ENCODE results near the gene FLT3. TPM values are rescaled to one million over a fixed set of nuclear protein-coding genes. Genes with fewer than 3 reads are reported as not detected.

FLT3 gene
- total and polyA plus RNA-seq, 2 donors = 0.67 to 1.0 TPM

- 2% methylated on average over 51 of the region's 51 CpGs for WGBS
- no peak for DNase-seq (ENCODE audit: extremely low spot score)
Measured at GRCh38 chr13:27975564-27976361, 124.6 kb downstream of the FLT3 start.

GRCh38 chr13:27973961-27974662, 126.3 kb downstream of the FLT3 start:
- H3K36me3 ChIP-seq (ENCODE audit: insufficient read depth) = no peaks in the 10 kb centered on the region
- no peak for DNase-seq (ENCODE audit: extremely low spot score)
- no peak overlapping the region for H3K4me3 ChIP-seq (ENCODE audit: low read depth, low read length)
- peaks cover under 1% of the 10 kb centered on the region for H3K4me1 ChIP-seq (ENCODE audit: insufficient read depth)
- WGBS = 16% methylated on average over 7 of the region's 7 CpGs
- no peak overlapping the region for H3K27ac ChIP-seq (ENCODE audit: low read depth)

More at GRCh38 chr13:27975564-27976361, 124.6 kb downstream of the FLT3 start:
- Histone ChIP-seq H3K27ac (ENCODE audit: low read depth) (no peak overlapping the region), H3K36me3 (ENCODE audit: insufficient read depth) (no peaks in the 10 kb centered on the region), H3K4me3 (ENCODE audit: low read depth, low read length) (no peak overlapping the region), H3K4me1 (ENCODE audit: insufficient read depth) (peaks cover 2% of the 10 kb centered on the region)

DNA sequence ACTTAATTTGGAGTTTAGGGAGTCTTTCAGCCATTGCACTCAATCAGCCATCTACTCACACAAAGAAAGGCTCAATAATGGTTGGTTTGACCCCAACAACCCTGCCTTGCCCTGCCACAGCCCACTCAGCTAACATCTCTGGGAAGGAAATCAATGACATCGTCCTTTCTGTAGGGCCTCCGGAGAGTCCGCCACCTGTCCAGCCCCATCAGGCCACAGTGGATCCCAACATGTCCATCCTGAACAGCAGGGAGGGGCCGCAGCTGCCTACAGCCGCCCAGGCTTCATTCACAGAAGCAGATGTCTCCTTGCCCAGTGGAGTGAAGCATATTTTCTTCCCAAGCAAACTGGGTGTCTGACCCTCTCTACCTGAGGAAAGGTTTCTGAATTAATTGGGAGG, 127.1 kb downstream of the FLT3 start:
- Histone ChIP-seq H3K27ac (ENCODE audit: low read depth) (no peak overlapping the region), H3K4me3 (ENCODE audit: low read depth, low read length) (no peak overlapping the region), H3K36me3 (ENCODE audit: insufficient read depth) (no peaks in the 10 kb centered on the region), H3K4me1 (ENCODE audit: insufficient read depth) (peaks cover 3% of the 10 kb centered on the region)
- 35% methylated on average over 5 of the region's 5 CpGs for WGBS
- DNase-seq (ENCODE audit: extremely low spot score) = no peak

GRCh38 chr13:27972478-27972820, 127.9 kb downstream of the FLT3 start:
- Histone ChIP-seq H3K4me1 (ENCODE audit: insufficient read depth) (peaks cover 3% of the 10 kb centered on the region), H3K4me3 (ENCODE audit: low read depth, low read length) (no peak overlapping the region), H3K27ac (ENCODE audit: low read depth) (no peak overlapping the region), H3K36me3 (ENCODE audit: insufficient read depth) (no peaks in the 10 kb centered on the region)
- 66% methylated on average over 2 of the region's 2 CpGs for WGBS
- no peak for DNase-seq (ENCODE audit: extremely low spot score)

DNA sequence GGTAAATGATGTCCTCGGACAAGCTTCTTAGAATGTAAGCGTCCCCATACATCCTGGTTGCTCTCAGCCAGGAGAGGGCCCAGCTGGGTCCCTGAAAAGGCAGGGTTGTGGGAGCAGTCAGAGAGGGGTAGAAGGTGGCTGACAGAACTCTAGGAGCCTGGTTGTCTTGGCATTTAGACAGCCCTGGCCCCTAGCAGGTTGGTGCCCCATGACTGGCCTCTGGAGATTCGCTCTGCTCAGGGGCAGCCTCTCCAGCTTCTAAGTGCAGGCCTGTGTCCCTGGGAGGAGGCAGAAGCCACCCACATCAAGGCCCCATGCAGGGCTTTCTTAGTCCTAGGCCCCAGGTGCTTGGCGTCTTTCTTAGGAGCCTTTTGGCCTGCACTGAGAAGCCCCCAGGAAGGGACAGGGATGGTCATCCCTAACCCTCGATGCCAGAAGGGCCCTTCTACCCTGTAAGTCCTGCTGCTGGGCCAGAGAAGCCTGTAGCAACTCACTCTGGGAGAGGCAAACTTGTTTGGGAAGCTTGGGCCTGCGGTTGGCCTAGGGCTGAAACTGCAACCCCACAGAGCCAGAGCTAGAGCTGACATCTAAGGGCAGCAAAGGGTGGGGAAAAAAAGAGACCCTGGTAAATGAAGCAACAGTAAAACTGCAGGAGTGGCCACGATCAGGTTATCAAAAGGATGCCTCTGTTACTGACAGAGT, 128.4 kb downstream of the FLT3 start:
- peaks cover 3% of the 10 kb centered on the region for H3K4me1 ChIP-seq (ENCODE audit: insufficient read depth)
- no peak for DNase-seq (ENCODE audit: extremely low spot score)
- no peak overlapping the region for H3K27ac ChIP-seq (ENCODE audit: low read depth)
- no peak overlapping the region for H3K4me3 ChIP-seq (ENCODE audit: low read depth, low read length)
- WGBS = 55% methylated on average over 7 of the region's 7 CpGs
- no peaks in the 10 kb centered on the region for H3K36me3 ChIP-seq (ENCODE audit: insufficient read depth)

GRCh38 chr13:27971236-27971645, 129.1 kb downstream of the FLT3 start:
- Histone ChIP-seq H3K4me1 (ENCODE audit: insufficient read depth) (peaks cover 3% of the 10 kb centered on the region), H3K4me3 (ENCODE audit: low read depth, low read length) (no peak overlapping the region), H3K27ac (ENCODE audit: low read depth) (no peak overlapping the region), H3K36me3 (ENCODE audit: insufficient read depth) (no peaks in the 10 kb centered on the region)
- no peak for DNase-seq (ENCODE audit: extremely low spot score)
- WGBS = 36% methylated on average over 13 of the region's 13 CpGs

GRCh38 chr13:27970382-27971235, 129.8 kb downstream of the FLT3 start:
- no peak for DNase-seq (ENCODE audit: extremely low spot score)
- WGBS = 6% methylated on average over 53 of the region's 53 CpGs
- Histone ChIP-seq H3K4me3 (ENCODE audit: low read depth, low read length) (no peak overlapping the region), H3K4me1 (ENCODE audit: insufficient read depth) (peaks cover 3% of the 10 kb centered on the region), H3K27ac (ENCODE audit: low read depth) (no peak overlapping the region), H3K36me3 (ENCODE audit: insufficient read depth) (no peaks in the 10 kb centered on the region)

GRCh38 chr13:27969866-27970229, 130.5 kb downstream of the FLT3 start:
- no peaks in the 10 kb centered on the region for H3K36me3 ChIP-seq (ENCODE audit: insufficient read depth)
- no peak overlapping the region for H3K4me3 ChIP-seq (ENCODE audit: low read depth, low read length)
- H3K27ac ChIP-seq (ENCODE audit: low read depth) = no peak overlapping the region
- WGBS = 13% methylated on average over 7 of the region's 7 CpGs
- peaks cover 3% of the 10 kb centered on the region for H3K4me1 ChIP-seq (ENCODE audit: insufficient read depth)
- no peak for DNase-seq (ENCODE audit: extremely low spot score)

DNA sequence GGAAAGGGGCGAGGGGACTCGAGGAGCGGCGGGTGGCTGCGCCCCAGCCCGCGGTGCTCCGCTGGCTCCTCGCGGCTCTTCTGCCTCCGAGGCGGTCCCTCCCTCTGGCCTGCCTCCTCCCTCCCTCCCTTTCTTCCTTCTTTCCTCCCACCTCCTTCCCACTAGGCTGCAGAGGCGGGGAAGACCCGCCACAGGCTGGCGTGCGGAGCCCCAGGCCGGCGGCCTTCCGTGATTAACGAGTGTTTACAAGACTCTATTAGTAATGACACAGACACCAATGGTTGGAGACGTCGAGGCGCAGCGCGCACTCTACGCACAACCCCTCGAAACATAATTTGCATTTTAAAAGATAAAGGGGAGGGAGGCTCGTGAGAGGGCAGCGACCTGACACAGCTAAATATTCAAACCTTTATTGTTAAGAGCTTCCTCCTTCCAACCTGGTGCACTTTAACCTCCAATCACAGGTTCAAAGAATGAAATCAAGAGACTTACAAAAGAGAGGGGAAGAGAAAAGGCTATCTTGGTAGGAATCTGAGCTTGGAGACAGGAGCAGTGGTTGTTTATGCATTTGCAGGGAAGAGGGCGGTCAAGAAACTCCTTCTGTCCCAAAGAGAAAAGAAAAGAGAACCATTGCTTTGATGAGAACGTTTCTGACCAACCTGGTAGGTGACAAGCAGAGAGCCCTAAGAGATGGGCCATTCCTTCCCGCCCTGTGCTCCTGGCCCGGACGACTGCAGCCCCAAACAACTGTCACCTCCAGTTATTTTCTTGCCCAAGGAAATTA, 131.1 kb downstream of the FLT3 start, which contains the start of gene CDX2:
Gene CDX2 (minus strand): TSS at position 234 of the 784 bp plus-strand sequence. CDS start 309 bp downstream, outside the sequence.
- H3K4me3 ChIP-seq (ENCODE audit: low read depth, low read length) = peak within 1 kb of the TSS; percentile 4
- peaks cover 3% of the 10 kb centered on the region for H3K4me1 ChIP-seq (ENCODE audit: insufficient read depth)
- no peaks in the 10 kb centered on the region for H3K36me3 ChIP-seq (ENCODE audit: insufficient read depth)
- DNase-seq (ENCODE audit: extremely low spot score) = no peak
- H3K27ac ChIP-seq (ENCODE audit: low read depth) = no peak within 1 kb of the TSS
- WGBS = 3% methylated on average over 34 of the region's 34 CpGs

- Histone ChIP-seq H3K27ac (ENCODE audit: low read depth) (no peak overlapping the region), H3K4me1 (ENCODE audit: insufficient read depth) (peaks cover 3% of the 10 kb centered on the region), H3K4me3 (ENCODE audit: low read depth, low read length) (peak overlapping the region; percentile 4), H3K36me3 (ENCODE audit: insufficient read depth) (no peaks in the 10 kb centered on the region)
- no peak for DNase-seq (ENCODE audit: extremely low spot score)
- WGBS = under 1% methylated on average over 86 of the region's 86 CpGs
Measured at GRCh38 chr13:27968316-27969081, 131.9 kb downstream of the FLT3 start.

DNA sequence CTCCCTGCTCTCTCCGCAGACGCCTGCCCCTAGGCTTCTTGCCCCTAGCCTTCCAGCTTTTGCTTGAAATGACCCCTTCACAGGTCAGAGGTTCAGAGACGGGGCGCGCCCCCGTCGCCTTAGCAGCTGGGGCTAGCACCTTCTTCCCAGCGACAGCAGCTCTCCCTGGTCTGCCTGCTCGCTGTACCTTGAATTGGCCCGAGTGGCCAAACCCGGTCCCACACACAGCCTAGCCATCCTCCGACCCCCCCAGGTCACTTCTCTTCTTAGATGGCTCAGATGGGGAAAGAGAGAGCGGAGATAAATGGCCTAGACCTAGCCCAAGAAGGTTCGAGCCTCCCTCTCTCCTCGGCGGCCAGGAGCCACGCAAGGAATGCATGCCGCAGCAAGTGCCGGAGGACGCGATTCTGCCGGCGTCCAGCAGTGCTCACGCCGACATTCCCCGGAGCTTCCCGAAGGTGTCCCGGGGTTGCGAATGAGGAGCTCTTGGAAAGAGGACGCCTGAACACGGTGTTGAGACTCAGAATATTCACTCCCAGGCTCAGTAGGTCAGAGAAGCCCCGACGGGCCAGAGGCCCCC, 132.6 kb downstream of the FLT3 start:
- no peak for DNase-seq (ENCODE audit: extremely low spot score)
- no peaks in the 10 kb centered on the region for H3K36me3 ChIP-seq (ENCODE audit: insufficient read depth)
- peak overlapping the region; percentile 4 for H3K4me3 ChIP-seq (ENCODE audit: low read depth, low read length)
- H3K27ac ChIP-seq (ENCODE audit: low read depth) = no peak overlapping the region
- H3K4me1 ChIP-seq (ENCODE audit: insufficient read depth) = peaks cover 3% of the 10 kb centered on the region
- 2% methylated on average over 33 of the region's 33 CpGs for WGBS

Measured in urinary bladder (tissue), 4 donors.